HG02623 (cell line): Measurements from ENCODE around the gene UNC93B1.

ENCODE experiments used
- ATAC-seq: cut with Tn5 transposase; IDR thresholded peaks from one replicate; pipeline ENCODE4 v1.9.1; 2021; ENCODE audit warnings: moderate library complexity; ENCODE audit not compliant: unreplicated experiment

The UNC93B1 gene

DNA sequence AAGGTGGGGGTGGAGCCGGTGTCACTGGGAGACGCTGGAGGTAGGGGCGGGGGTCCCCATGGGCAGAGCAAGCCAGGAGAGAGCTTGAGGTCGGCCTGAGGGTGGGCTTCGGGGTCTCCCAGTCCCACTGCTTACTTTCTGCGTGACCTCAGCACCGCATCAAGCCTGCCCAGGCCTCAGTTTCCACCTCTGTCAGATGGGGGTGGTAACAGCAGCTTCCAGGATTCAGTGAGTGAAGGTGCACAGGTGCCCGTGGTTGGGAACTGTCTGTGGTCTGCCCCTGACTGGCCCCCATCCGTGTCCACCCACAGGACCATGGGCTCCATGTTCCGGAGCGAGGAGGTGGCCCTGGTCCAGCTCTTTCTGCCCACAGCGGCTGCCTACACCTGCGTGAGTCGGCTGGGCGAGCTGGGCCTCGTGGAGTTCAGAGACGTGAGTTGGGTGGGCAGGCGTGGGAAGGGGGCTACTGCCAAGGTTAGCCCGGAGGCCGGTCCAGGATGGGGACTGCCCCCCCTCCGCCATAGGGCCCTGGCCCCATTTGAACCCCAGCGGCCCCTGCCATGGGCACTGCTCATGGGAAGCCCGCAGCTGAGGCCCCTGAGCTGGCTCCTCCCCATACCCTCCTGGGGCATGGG lies 37.2 kb upstream of the UNC93B1 start:
- no peak for ATAC-seq

DNA sequence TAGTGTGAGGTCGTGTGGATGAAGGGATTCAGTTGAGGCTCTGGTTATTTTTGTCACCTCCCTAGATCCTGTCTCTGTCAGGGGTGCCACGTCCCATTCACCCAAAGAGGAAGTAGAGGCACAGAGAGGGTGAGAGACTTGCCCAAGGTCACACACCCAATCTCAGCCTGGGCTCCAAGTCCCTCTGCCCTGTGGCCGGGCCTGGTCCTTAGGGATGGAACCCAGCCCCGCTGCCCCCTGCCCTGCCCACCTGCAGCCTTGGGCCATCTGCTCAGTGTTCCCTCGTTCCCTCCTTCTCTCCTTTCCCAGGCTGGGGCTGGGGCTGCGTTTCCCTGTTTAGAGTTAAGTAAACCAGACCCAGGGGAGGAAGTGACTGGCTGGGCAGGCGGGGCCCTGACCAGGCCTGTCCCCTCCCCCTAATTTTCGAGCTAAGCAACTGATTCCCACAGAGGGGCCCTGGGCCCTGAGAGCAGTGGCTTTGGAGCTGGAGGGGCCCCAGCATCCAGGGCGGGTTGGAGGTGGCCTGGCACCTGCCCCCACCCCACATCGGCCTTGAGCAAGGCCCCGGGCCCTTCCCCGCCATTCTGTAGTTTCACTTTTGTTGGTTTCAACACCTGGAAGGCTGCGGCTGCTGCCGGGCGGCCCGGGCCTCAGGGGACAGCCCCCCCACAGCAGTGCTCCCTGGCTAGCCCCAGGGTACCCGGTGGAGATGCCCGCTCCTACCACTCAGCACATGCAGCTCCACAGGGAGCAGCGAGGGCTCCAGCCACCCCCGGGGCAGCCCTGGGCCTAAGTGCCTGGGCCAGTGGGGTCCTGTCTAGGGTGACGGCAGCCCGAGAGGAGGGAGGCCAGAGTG lies 36.4 kb upstream of the UNC93B1 start:
- peak; percentile 48 for ATAC-seq

DNA sequence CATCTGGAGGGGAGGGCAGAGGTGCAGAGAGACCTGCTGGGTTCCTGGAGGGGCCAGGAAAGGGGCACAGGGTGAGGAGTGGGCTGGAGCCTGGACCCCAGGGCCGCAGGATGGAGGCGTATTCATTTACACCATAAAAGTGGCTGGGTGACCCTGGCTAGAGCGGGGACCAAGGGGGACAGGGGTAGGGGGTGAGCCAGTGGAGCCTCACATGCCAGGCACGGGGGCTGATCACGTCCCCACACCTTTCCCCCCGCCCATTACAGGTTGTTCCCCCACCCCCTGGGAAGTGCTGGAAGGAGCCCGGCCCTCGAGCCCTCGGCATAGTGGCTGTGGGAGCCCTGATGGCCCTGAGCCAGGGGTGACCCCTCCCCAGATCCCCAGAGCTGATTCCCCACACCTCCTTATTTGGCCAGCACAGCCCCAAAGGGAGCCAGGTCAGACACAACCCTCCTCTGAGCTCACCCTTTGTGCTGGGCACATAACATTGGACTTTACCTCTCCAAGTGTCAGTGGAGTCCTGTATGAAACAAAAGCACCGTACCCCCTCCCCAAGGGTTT lies 35.7 kb upstream of the UNC93B1 start:
- peak; percentile 15 for ATAC-seq

DNA sequence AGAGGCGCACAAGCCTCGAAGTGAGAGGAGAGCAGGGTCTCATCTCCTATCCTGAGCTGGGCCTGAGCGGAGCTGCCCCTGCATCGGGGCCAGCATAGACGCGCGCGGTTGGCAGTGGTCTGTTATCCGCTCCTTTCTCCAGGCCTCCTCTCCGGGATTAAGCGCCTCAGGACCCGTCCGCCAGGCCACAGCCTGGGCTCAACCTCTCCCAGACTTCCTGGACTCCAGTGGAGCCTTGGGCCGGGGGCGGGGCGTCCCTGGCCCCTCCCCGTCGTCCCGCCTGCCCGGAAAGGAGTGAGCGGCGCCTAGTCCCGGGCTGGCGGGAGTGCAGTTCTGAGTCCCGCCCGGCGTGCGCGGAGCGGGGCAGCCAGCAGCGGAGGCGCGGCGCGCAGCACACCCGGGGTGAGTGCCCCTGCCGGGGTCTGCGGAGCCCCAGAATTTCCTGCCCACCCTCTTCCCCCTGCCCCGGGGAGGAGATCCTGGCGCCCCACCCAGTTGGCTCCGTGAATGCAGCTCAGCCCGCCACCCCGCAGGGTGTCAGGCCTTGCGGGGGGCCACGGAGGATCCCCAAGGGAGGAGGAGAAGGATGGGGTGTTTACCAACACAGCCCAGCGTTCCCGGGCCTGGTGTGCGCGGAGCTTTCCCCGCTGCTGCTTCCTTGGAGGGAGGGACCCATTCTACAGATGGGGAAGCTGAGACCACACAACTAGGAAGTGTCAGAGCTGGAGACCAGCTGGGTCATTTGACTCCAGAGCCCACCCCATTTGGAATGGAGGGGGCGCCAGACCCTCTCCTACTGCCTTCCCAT lies 35.0 kb upstream of the UNC93B1 start, which contains the start of gene TCIRG1:
Gene TCIRG1, plus strand, starts transcription at position 308 of the 808 bp plus-strand sequence. CDS start 2,247 bp downstream, outside the sequence.
- peak; percentile 45 for ATAC-seq

DNA sequence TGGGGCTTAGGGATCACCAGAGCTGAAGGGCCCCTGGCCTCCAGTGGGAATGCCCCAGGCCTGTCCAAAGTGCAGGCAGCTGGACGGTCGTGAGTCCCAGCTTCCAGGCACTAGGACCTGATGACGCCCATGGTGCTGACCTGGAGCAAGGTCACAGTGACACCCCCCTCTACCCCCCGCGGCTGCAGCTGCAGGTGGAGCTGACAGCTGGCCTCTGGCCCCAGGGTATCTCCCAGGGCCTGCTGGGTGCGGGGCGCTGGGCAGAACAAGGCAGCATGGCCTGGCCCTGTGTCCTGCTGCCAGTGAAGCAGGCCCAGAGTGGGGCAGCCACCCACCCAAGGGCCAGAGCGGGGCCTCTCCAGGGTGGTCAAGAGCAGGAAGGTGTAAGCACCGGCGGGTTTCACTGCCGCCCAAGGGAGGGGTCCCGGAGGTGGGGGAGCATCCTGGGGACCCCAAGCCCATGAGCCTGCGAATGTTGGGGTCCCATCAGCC lies 34.4 kb upstream of the UNC93B1 start:
- ATAC-seq, result no peak

DNA sequence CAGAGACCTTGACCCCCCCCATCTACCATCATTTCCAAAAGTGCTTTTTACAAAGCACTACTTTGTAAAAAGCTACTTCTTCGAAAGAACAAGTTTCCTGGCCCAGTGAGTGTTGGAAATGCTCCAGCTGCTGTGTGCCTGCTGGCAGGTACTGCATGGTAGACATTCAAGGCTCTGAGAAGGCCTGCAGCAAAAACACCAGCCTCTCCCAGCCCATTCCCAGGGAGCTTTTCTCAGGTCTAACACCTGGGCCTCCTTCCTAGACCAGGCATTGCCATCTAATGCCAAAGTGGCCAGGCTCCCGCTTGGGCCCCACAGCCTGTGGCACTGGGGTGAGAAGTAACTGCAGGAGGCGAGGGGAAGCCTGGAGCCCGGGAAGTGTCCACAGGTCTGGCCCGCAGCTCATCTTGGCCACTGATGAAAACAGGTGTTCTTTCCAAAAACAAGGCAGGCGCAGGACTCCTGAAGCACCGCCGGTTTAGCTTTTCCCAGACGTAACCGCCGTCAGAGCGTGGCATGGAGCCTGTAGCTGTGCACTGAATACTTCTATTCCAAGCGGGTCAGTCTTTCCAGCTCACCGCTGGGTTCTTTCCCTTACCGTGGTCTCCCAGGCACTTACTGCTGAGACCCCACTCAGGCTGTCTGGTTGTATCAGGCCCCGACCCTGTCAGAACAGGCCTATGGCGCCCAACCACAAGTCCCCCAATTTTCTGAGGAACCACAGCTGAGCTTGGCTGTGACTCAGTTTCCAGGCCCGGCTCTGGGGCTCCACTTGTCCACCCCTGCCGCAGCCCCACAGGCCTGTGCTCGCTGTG lies 33.7 kb upstream of the UNC93B1 start:
- ATAC-seq, result no peak

DNA sequence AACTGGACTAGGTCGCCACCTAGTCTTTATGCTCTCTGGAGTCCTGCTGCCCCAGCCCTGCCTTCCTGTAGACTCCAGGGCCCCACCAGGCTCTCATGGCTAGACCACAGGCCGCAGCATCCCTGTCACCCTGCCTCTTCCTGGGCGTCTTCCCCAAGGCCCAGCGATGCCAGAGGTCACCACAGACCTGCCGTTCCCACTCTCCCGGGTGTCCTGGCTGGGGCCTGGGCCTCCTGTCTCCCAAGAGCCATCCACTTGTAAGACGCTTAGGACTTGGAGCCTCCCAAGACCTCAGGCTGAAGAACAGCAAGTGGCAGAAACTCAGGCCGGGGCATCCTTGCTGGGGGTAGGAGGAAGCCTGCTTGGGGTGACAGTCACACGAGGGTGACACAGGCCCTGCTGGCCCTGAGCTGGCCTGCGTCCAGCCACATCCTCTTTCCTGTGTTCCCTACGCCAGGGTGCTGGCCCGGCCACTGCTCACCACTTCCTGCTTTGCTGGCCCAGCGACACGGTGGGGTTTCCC lies 32.9 kb upstream of the UNC93B1 start:
- no peak for ATAC-seq

DNA sequence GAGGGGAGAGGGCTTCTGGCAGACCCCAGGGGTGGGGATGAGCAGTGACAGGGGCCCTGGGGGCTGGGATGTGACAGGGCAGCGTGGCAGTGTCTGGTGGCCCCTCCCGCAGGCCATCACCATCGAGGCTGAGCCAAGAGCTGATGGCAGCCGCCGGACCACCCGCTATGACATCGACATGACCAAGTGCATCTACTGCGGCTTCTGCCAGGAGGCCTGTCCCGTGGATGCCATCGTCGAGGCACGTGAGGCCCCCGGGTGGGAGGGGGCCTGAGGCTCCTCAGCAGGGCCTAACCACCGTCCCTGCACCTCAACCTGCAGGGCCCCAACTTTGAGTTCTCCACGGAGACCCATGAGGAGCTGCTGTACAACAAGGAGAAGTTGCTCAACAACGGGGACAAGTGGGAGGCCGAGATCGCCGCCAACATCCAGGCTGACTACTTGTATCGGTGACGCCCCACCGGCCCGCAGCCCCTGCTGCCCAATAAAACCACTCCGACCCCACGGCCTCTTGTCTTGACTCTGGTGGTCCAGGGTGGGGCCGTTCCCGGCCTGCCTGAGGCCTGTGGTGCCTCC lies 32.3 kb upstream of the UNC93B1 start:
- no peak for ATAC-seq

DNA sequence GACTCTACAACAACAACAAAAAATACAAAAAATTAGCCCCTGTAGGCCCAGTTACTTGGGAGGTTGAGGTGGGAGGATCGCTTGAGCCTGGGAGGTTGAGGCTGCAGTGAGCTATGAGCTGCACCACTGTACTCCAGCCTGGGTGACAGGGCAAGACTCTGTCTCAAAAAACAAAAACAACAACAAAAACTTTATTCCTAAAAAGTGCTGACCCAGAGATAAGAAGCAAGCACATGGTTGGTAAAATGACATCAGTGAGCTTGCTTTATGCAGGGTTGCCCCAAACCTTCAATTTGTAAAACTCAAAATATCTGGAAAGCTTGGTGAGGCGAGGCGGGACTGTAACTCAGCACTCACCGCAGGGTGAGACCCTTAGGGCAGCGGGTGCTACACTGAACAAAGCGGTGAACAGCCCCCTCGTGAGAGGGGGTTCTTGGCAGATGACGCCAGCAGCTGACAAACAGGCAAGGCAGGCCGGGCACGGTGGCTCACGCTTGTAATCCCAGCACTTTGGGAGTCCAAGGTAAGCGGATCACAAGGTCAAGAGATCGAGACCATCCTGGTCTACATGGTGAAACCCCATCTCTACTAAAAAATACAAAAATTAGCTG lies 31.5 kb upstream of the UNC93B1 start:
- no peak for ATAC-seq

DNA sequence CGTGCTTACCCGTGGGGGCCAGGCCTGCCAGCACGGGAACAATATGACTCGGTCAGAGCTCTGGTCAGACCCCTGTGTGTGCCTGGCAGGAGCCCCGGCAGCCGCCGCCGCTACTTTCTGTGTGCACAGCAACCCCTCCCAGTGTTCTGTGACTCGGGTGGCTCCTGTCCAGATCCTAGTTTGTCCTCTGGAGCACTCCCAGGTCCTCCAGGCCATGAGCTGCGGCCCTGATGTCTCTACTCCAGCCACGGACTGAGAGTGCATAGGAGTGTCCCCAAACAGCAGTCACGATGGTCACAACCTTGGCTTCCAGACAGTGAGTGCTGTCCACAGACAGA lies 29.8 kb upstream of the UNC93B1 start:
- no peak for ATAC-seq

DNA sequence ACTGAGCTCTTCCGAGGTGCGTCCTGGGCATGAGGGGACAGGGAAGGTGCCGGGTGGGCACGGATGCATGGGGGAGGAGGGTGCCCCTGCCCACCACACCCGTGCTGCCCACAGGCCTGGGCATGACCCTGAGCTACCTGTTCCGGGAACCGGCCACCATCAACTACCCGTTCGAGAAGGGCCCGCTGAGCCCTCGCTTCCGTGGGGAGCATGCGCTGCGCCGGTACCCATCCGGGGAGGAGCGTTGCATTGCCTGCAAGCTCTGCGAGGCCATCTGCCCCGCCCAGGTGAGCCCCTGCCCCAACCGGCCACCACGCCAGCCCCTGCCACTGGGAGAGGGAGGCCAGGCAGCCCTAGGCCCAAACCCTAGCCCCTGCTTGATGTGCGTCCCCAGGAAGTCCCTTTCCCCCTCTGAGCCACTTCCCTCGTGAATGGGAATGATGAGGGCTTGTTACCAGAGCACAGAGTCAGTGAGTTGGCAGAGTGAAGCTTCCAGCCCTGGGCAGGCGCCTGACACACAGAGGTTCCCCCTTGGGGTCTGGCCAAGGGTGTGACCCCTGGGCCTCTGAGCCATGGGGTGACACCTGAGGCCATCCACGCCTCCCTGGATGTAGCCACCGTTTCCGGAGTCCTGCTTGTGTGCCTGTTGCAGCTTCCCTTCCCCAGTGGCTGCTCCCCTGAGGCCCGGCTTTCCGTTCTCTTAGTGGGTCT lies 29.3 kb upstream of the UNC93B1 start:
- ATAC-seq, result no peak

DNA sequence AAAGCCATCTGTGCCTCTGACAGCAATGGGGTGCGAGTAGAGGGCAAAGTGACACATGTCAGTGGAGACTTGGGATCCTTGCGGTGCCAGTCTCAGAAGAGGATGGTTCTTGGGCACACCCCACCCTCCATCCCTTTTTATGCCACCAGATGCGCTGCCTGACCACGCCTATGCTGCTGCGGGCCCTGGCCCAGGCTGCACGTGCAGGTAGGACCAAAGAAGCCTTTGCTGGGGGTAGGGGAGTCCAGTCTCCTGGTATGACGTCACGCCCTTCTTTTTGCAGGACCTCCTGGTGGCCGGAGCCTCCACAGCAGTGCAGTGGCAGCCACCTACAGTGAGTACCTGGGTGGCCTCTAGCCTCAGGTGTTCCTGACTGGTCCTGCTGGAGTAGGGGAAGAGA lies 28.1 kb upstream of the UNC93B1 start:
- no peak for ATAC-seq

DNA sequence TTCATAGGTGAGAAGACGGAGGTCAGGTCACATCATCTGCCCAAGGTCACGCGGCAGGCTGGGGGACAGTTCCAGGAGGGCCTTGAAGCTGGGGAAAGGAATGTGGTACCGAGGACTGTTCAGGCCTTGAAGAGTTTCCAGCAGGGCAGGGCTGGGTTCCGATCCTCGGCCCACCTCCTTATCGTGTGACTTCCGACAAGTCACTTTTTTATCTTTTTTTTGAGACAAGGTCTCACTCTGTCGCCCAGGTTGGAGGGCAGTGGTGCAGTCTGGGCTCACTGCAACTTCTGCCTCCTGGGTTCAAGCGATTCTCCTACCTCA lies 27.2 kb upstream of the UNC93B1 start:
- ATAC-seq, result no peak

DNA sequence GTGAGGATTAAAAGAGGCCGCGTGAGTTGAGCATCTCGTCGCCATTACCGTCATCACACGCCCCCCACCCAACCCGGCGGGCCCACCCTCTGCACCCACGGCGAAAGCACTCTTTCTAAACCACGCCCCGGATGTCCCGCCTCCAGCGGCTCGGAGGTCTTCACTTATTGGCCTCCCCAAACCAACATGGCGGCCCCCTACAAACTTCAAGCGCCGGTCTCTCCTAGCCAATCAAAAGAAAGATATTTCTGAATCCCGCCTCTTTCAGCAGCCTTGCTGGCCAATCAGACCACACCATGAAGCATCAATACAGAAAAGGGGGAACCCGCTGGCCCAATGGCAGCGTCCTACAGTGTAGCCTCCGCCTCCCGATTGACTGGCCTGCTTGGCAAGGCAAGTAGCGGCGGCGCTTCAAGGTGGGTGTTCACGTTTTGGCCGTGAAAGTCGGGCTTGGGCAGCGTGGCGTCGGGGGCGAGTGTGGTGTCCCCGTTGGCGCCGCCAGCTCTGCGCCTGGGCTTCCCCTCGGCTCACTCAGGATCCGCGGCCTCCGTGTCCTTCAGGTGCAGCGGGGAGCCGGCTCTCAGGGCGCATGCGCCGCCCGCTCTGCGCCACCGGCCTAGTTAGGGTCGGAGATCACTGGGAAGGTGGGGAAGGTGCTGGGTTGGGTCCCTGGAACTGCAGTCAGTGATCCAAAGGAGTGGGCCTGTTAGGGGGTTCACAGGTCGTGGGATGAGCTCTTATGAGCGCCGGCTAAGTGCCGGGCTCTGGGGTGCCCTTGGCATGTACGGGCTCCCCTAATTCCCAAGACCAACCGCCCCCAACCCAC lies 26.6 kb upstream of the UNC93B1 start, which contains the start of gene NDUFS8:
Gene NDUFS8, plus strand, starts transcription at position 364 of the 826 bp plus-strand sequence. CDS start 1,471 bp downstream, outside the sequence.
- peak; percentile 88 for ATAC-seq

DNA sequence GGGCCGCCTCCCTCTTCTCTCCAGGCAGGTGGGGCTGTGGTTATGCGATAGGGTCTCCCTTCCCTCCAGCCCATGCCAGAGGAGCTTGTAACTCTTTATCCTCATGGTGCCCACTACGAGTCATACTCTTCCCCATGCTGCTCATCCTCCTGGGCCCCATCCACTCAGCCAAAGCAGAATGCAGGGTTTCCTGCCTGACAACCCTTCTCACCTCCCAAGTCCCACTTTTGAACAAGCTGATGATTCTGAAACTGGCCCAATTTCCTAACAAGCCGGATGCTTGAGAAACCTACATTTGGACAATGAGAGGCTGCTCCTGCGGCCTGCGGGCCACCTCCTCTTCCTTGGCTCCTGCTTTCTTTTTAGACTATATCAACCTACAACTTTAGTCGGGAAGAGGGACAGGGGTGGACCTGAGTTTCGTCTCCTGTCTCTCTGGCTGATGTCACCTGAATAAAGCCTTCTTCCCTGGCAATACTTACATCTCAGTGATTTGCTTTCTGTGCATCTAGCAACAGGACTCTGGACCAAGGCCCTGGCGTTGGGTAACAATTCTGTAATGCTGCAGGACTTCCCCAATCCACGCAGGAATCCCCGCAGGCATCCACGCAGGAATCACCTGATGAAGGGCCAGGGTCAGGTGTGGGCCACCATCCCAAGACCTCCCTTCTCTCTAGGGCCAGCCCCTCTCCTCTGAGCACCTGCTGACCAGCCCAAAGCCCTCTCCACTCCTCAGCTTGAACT lies 25.1 kb upstream of the UNC93B1 start:
- no peak for ATAC-seq

DNA sequence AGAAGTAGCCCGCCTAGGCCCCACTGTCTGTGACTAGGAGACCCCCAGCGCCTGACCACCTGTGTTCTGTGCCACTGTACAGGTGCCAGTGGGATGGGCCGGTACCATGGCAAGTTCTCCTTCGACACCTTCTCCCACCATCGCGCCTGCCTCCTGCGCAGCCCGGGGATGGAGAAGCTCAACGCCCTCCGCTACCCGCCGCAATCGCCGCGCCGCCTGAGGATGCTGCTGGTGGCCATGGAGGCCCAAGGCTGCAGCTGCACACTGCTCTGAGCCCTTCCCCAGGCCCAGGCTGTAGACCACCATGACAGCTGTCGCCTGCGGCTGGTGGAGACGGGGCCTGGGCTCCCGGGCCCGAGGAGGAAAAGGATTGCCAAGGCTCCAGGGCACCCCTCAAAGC lies 23.8 kb upstream of the UNC93B1 start:
- no peak for ATAC-seq
